OCI-LY1 (cell line): ENCODE measurements around the gene MYBBP1A.

ENCODE experiments used
- H2AFZ ChIP-seq: fragments of 200-600 bp; sonication (generic), shearing (Covaris generic); 2 replicates; pipeline ENCODE4 v1.6.0; 2014; ENCODE audit warnings: antibody characterized with exemption, mild to moderate bottlenecking, low read length
- H3F3A ChIP-seq: fragments of 200-600 bp; sonication (generic), shearing (Covaris generic); 2 replicates; pipeline ENCODE4 v1.6.0; 2014; ENCODE audit warnings: mild to moderate bottlenecking, antibody characterized with exemption, low read length, moderate library complexity; ENCODE audit not compliant: insufficient read depth
- H3K27ac ChIP-seq: fragments of 200-600 bp; sonication (generic); 2 replicates; pipeline ENCODE4 v1.5.1; 2014; ENCODE audit warnings: low read length, mixed run types, mild to moderate bottlenecking, low read depth; ENCODE audit not compliant: poor library complexity, severe bottlenecking
- H3K27me3 ChIP-seq: fragments of 200-600 bp; sonication (generic); 2 replicates; pipeline ENCODE4 v1.6.0; 2014; ENCODE audit warnings: antibody characterized with exemption, mild to moderate bottlenecking, low read length, moderate library complexity; ENCODE audit not compliant: insufficient read depth
- H3K36me3 ChIP-seq: fragments of 200-600 bp; sonication (generic); 2 replicates; pipeline ENCODE4 v1.6.1; 2014; ENCODE audit warnings: mild to moderate bottlenecking, antibody characterized with exemption, low read length, moderate library complexity, mixed read lengths; ENCODE audit not compliant: insufficient read depth
- H3K4me1 ChIP-seq: fragments of 200-600 bp; sonication (generic); 2 replicates; pipeline ENCODE4 v1.5.1; 2014; ENCODE audit warnings: mild to moderate bottlenecking, low read length, moderate library complexity; ENCODE audit not compliant: insufficient read depth, severe bottlenecking
- H3K4me2 ChIP-seq: fragments of 200-600 bp; sonication (generic), shearing (Covaris generic); 2 replicates; pipeline ENCODE4 v1.6.1; 2014; ENCODE audit warnings: low read length
- H3K4me3 ChIP-seq: fragments of 200-600 bp; sonication (generic); 2 replicates; pipeline ENCODE4 v1.5.1; 2014; ENCODE audit warnings: low read length, low read depth, mild to moderate bottlenecking, mixed read lengths; ENCODE audit not compliant: poor library complexity, severe bottlenecking
- H3K79me2 ChIP-seq: fragments of 200-600 bp; shearing (Covaris generic); 2 replicates; pipeline ENCODE4 v1.6.1; 2016; ENCODE audit warnings: mixed run types, low read length, mixed read lengths; ENCODE audit not compliant: insufficient read depth
- H3K9ac ChIP-seq: fragments of 200-600 bp; sonication (generic), shearing (Covaris generic); 2 replicates; pipeline ENCODE4 v1.6.1; 2014; ENCODE audit warnings: mild to moderate bottlenecking, low read length, mixed read lengths
- H3K9me2 ChIP-seq: fragments of 200-600 bp; sonication (generic), shearing (Covaris generic); 2 replicates; pipeline ENCODE4 v1.6.1; 2014; ENCODE audit warnings: low read depth, mild to moderate bottlenecking, low read length, mixed read lengths
- H3K9me3 ChIP-seq: fragments of 200-600 bp; shearing (Covaris generic); 2 replicates; pipeline ENCODE4 v1.6.1; 2014; ENCODE audit warnings: low read length, mixed read lengths
- H4K20me1 ChIP-seq: fragments of 200-600 bp; sonication (generic), shearing (Covaris generic); 2 replicates; pipeline ENCODE4 v1.6.0; 2016; ENCODE audit warnings: mild to moderate bottlenecking, low read length; ENCODE audit not compliant: insufficient read depth
- CTCF ChIP-seq: fragments of 200-600 bp; sonication (generic), shearing (Covaris generic); IDR thresholded peaks from 2 replicates; pipeline ENCODE4 v1.5.1; 2017; ENCODE audit warnings: mild to moderate bottlenecking, antibody characterized with exemption, low read length, moderate library complexity, mixed read lengths
- EZH2 ChIP-seq: fragments of 200-600 bp; sonication (generic), shearing (Covaris generic); IDR thresholded peaks from 2 replicates; pipeline ENCODE4 v1.8.0; 2017; ENCODE audit warnings: borderline replicate concordance, mixed run types, mild to moderate bottlenecking, antibody characterized with exemption, low read length, moderate library complexity, mixed read lengths

Gene MYBBP1A

GRCh38 chr17:4510618-4510941, 44.6 kb downstream of the MYBBP1A start:
- Histone ChIP-seq H3K4me1 (no peaks in the 10 kb centered on the region), H2AFZ (no peak overlapping the region), H3K4me2 (no peak overlapping the region), H3K27ac (no peak overlapping the region), H3K27me3 (peaks cover 16% of the 10 kb centered on the region; the same call in 1 of the 2 replicates), H4K20me1 (no peaks in the 10 kb centered on the region), H3K4me3 (no peak overlapping the region), H3K79me2 (no peaks in the 10 kb centered on the region), H3K9me2 (no peaks in the 10 kb centered on the region), H3K9me3 (no peaks in the 10 kb centered on the region), H3F3A (no peaks in the 10 kb centered on the region), H3K9ac (no peak overlapping the region), H3K36me3 (no peaks in the 10 kb centered on the region)
- TF ChIP-seq EZH2 (no peak), CTCF (no peak)

- Histone ChIP-seq H3K9me2 (no peaks in the 10 kb centered on the region), H3F3A (no peaks in the 10 kb centered on the region), H3K79me2 (no peaks in the 10 kb centered on the region), H3K4me3 (no peak overlapping the region), H2AFZ (no peak overlapping the region), H3K4me1 (no peaks in the 10 kb centered on the region), H3K9me3 (no peaks in the 10 kb centered on the region), H3K4me2 (no peak overlapping the region), H3K36me3 (no peaks in the 10 kb centered on the region), H4K20me1 (no peaks in the 10 kb centered on the region), H3K27ac (no peak overlapping the region), H3K9ac (no peak overlapping the region), H3K27me3 (peaks cover 16% of the 10 kb centered on the region; the same call in 1 of the 2 replicates)
- TF ChIP-seq CTCF (no peak), EZH2 (no peak)
Measured at GRCh38 chr17:4509923-4510617, 45.1 kb downstream of the MYBBP1A start.

- H3K4me3 ChIP-seq = no peak overlapping the region
- H3K9me2 ChIP-seq = no peaks in the 10 kb centered on the region
- peaks cover 16% of the 10 kb centered on the region; the same call in 1 of the 2 replicates for H3K27me3 ChIP-seq
- H4K20me1 ChIP-seq = no peaks in the 10 kb centered on the region
- H3F3A ChIP-seq = no peaks in the 10 kb centered on the region
- H3K4me2 ChIP-seq = no peak overlapping the region
- no peak overlapping the region for H2AFZ ChIP-seq
- no peaks in the 10 kb centered on the region for H3K9me3 ChIP-seq
- no peaks in the 10 kb centered on the region for H3K4me1 ChIP-seq
- no peak overlapping the region for H3K9ac ChIP-seq
- H3K27ac ChIP-seq = no peak overlapping the region
- H3K79me2 ChIP-seq = no peaks in the 10 kb centered on the region
- H3K36me3 ChIP-seq = no peaks in the 10 kb centered on the region
- TF ChIP-seq EZH2 = no peak
- no peak for TF ChIP-seq CTCF
Measured at GRCh38 chr17:4509401-4509800, 45.8 kb downstream of the MYBBP1A start.
